IMR-90 (cell line): Measurements from ENCODE around the gene KPNA3. TPM values are rescaled to one million over a fixed set of nuclear protein-coding genes. Genes with fewer than 3 reads are reported as not detected.

Experiments
- ATAC-seq: fragments of 200-7000 bp; cut with Tn5 transposase; 2 replicates; pipeline ENCODE4 v1.9.1; 2020; ENCODE audit warnings: low read depth, mild to moderate bottlenecking, moderate library complexity
- BruUV-seq: library from RNA; stranded (reverse); fragments of 400-500 nt; replicated peaks from 2 replicates; lab custom pipeline; 2021; lab: Mats Ljungman, UMichigan
- CTCF ChIA-PET: fragments of 300-600 bp; formaldehyde crosslinking; extraction: SDS; loops from one replicate; lab custom pipeline; 2021; ENCODE audit warnings: antibody characterized with exemption; lab: Yijun Ruan, JAX
- POLR2A ChIA-PET: fragments of 300-600 bp; sonication (Branson Sonifier 250); formaldehyde crosslinking; loops from one replicate; lab custom pipeline; 2022; ENCODE audit warnings: antibody characterized with exemption; ENCODE audit not compliant: unreplicated experiment; lab: Charles Lee
- DNase-seq: peaks from one replicate; pipeline ENCODE4 v3.0.0; 2013
- H2AFZ ChIP-seq: replicated peaks from 2 replicates; pipeline ENCODE3; 2013; ENCODE audit warnings: low read length, mild to moderate bottlenecking; ENCODE audit not compliant: poor library complexity
- H2AK5ac ChIP-seq: 2 replicates; pipeline ENCODE4 v1.6.1; 2013; ENCODE audit warnings: low read depth, low read length, inconsistent platforms
- H2AK9ac ChIP-seq: replicated peaks from 2 replicates; pipeline ENCODE3; 2013; ENCODE audit warnings: mild to moderate bottlenecking, low read depth, low read length, moderate library complexity; ENCODE audit not compliant: poor library complexity
- H2BK120ac ChIP-seq: 2 replicates; pipeline ENCODE4 v1.6.1; 2013; ENCODE audit warnings: low read depth, low read length, inconsistent platforms
- H2BK15ac ChIP-seq: 3 replicates; pipeline ENCODE4 v1.6.1; 2013; ENCODE audit warnings: low read depth, low read length, inconsistent platforms
- H2BK20ac ChIP-seq: 2 replicates; pipeline ENCODE4 v1.6.1; 2013; ENCODE audit warnings: low read depth, mild to moderate bottlenecking, inconsistent platforms, low read length, moderate library complexity
- H2BK5ac ChIP-seq: 2 replicates; pipeline ENCODE4 v1.6.1; 2013; ENCODE audit warnings: mild to moderate bottlenecking, low read depth, low read length, inconsistent platforms; ENCODE audit not compliant: poor library complexity, severe bottlenecking
- H3K14ac ChIP-seq: replicated peaks from 2 replicates; pipeline ENCODE4 v1.6.1; 2013; ENCODE audit warnings: low read depth, low read length, inconsistent platforms
- H3K18ac ChIP-seq: 2 replicates; pipeline ENCODE4 v1.6.1; 2013; ENCODE audit warnings: low read depth, low read length, control low read depth
- H3K23ac ChIP-seq: 2 replicates; pipeline ENCODE4 v1.6.1; 2013; ENCODE audit warnings: low read depth, low read length, inconsistent platforms
- H3K27ac ChIP-seq: 2 replicates; pipeline ENCODE4 v1.5.1; 2013; ENCODE audit warnings: mild to moderate bottlenecking, control low read depth, low read length; ENCODE audit not compliant: insufficient read depth
- H3K27me3 ChIP-seq: 2 replicates; pipeline ENCODE4 v1.6.1; 2013; ENCODE audit warnings: low read length; ENCODE audit not compliant: control insufficient read depth, insufficient read depth
- H3K36me3 ChIP-seq: 2 replicates; pipeline ENCODE4 v1.6.1; 2013; ENCODE audit warnings: low read length, mixed read lengths; ENCODE audit not compliant: control insufficient read depth, insufficient read depth
- H3K4ac ChIP-seq: 2 replicates; pipeline ENCODE4 v1.6.1; 2013; ENCODE audit warnings: low read depth, low read length, inconsistent platforms
- H3K4me1 ChIP-seq: 2 replicates; pipeline ENCODE4 v1.6.1; 2013; ENCODE audit warnings: low read length, mixed read lengths; ENCODE audit not compliant: control insufficient read depth, insufficient read depth
- H3K4me2 ChIP-seq: 2 replicates; pipeline ENCODE4 v1.6.1; 2013; ENCODE audit warnings: low read depth, mild to moderate bottlenecking, control low read depth, low read length, moderate library complexity
- H3K4me3 ChIP-seq: 2 replicates; pipeline ENCODE4 v1.5.1; 2013; ENCODE audit warnings: low read depth, mild to moderate bottlenecking, control low read depth, low read length, moderate library complexity; ENCODE audit not compliant: insufficient read depth
- H3K56ac ChIP-seq: 2 replicates; pipeline ENCODE4 v1.6.1; 2013; ENCODE audit warnings: low read length, inconsistent platforms; ENCODE audit not compliant: insufficient read depth; ENCODE audit errors: extremely low read depth
- H3K79me1 ChIP-seq, 2 experiments: 2 replicates each; pipeline ENCODE4 v1.6.1; 2013; ENCODE audit warnings: low read length in 2 of 2, inconsistent platforms in 1 of 2, low read depth in 1 of 2
- H3K9ac ChIP-seq: 2 replicates; pipeline ENCODE4 v1.6.1; 2013; ENCODE audit warnings: low read depth, low read length, control low read depth
- H3K9me1 ChIP-seq: 2 replicates; pipeline ENCODE4 v1.6.1; 2013; ENCODE audit warnings: low read length, inconsistent platforms; ENCODE audit not compliant: insufficient read depth
- H3K9me3 ChIP-seq: 2 replicates; pipeline ENCODE4 v1.6.1; 2013; ENCODE audit warnings: low read length; ENCODE audit not compliant: control insufficient read depth, insufficient read depth
- H4K20me1 ChIP-seq: 2 replicates; pipeline ENCODE4 v1.6.1; 2013; ENCODE audit warnings: low read length, inconsistent platforms; ENCODE audit not compliant: insufficient read depth
- H4K5ac ChIP-seq: 2 replicates; pipeline ENCODE4 v1.6.1; 2013; ENCODE audit warnings: mild to moderate bottlenecking, low read depth, low read length, control low read depth
- H4K8ac ChIP-seq, 2 experiments: 2 replicates each; pipeline ENCODE4 v1.6.1; 2013; ENCODE audit warnings: low read depth in 2 of 2, low read length in 2 of 2, control low read depth in 1 of 2, inconsistent platforms in 1 of 2
- H4K91ac ChIP-seq: 2 replicates; pipeline ENCODE4 v1.6.1; 2013; ENCODE audit warnings: low read depth, low read length, inconsistent platforms; ENCODE audit not compliant: insufficient read depth
- CEBPB ChIP-seq: IDR thresholded peaks from 2 replicates; pipeline ENCODE4 v1.6.1; 2012; ENCODE audit warnings: low read depth, low read length, improper control_type of control experiment
- FOS ChIP-seq: fragments of 150-350 bp; IDR thresholded peaks from 2 replicates; pipeline ENCODE4 v1.6.1; 2016; ENCODE audit warnings: low read depth, low read length
- MAZ ChIP-seq: IDR thresholded peaks from 2 replicates; pipeline ENCODE4 v1.6.1; 2012; ENCODE audit warnings: low read depth, mild to moderate bottlenecking, low read length, improper control_type of control experiment, moderate library complexity, borderline replicate concordance
- MXI1 ChIP-seq: IDR thresholded peaks from 2 replicates; pipeline ENCODE4 v1.6.1; 2012; ENCODE audit warnings: low read depth, mild to moderate bottlenecking, low read length, moderate library complexity, borderline replicate concordance
- WGBS, 2 experiments: methylation state at CpG; one replicate each; pipeline versions ENCODE4 v1.1.5 to v1.1.7; 2013; ENCODE audit warnings: missing lambda C conversion rate in 2 of 2; ENCODE audit not compliant: insufficient read length in 1 of 2; ENCODE audit errors: extremely low coverage in 2 of 2; 5-methylcytosine and 5-hydroxymethylcytosine counted together
- dilution Hi-C: fragments of 300-500 bp; cut with HindIII; formaldehyde crosslinking; loops from one replicate; pipeline ENCODE4 v1.14.3; 2018; ENCODE audit warnings: low sequenced_read_pairs; ENCODE audit not compliant: unreplicated experiment
- in situ Hi-C: fragments of 300-500 bp; cut with MboI; formaldehyde crosslinking; loops from 3 replicates; pipeline ENCODE4 v1.14.3; 2019; ENCODE audit warnings: low sequenced_read_pairs, inconsistent platforms, mixed read lengths
- intact Hi-C: fragments of 100-400 bp; cut with micrococcal nuclease; formaldehyde crosslinking; loops from 2 replicates; pipeline ENCODE4 v1.10.0; 2022
- polyA plus RNA-seq, 3 experiments: library from polyadenylated mRNA; depleted of rRNA; stranded (reverse); fragments of >200 nt; gene quantifications; 2 replicates each; pipeline ENCODE4 v1.2.3, GENCODE V29; 2012; ENCODE audit warnings: low replicate concordance in 1 of 3
- total RNA-seq: library from RNA; depleted of rRNA; stranded (reverse); fragments of >200 nt; gene quantifications from 2 replicates; pipeline ENCODE4 v1.2.3, GENCODE V29; 2012

The KPNA3 gene
- total and polyA plus RNA-seq, 2 of the 4 experiments (the other 2 are of a cell fraction) = 25.3 to 48.6 TPM

DNA sequence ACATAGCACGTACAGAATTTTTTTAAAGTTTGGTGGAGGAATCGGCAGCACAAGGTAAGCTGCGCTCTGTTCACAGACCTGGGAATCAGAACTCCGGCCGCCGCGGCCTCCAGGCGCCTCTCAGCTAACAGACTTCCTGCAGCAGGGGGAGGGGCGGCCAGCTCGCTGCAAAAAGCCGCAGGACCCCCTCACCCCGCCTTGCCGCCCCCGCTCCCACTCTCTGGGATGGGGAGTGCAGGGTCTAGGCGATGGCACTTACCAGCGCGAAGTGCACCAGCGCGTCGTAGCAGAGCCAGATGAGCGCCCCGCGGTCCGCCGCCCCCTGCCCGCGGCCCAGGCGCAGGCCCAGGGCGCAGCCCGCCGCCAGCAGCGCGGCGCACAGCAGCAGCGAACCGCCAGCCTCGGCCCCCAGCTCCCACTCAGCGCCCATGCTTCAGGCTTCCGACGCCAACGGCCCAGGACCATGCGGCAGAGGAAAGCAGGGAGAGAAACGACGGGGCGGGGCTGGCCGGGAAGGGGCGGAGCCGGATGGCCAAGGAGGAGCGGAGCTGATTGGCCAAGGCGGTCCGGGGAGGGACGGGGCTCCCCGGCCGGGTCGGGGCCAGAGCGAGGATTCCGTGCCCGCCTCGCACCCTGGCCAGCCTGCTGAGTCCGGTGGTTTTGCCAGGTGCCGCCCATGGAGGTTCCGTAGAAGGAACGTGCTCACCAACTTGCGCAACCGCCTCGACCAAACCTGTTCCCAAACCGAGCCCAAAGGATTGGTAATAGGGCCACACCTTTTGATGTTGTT, 101.3 kb downstream of the KPNA3 start, which contains the start of gene EBPL:
EBPL (minus strand) TSS at position 492 of the 790 bp plus-strand sequence; CDS start at position 430, 62 bp downstream.
- TF ChIP-seq MXI1 (peak; percentile 95; the same call in 1 of the 2 replicates), FOS (no peak), MAZ (peak; percentile 45; the same call in 1 of the 2 replicates), CEBPB (peak; percentile 92)
- intact Hi-C loops (loop anchor here (2.0 to 10.0 kb wide), 3 partner anchors 102 to 244 kb away; partner anchors contain the start of genes KPNA3 and SPRYD7), in situ Hi-C loops (no loop called here), dilution Hi-C loops (no loop called here)
- peak within 1 kb of the TSS; percentile 95 for H3K14ac ChIP-seq
- H3K27ac ChIP-seq = peak within 1 kb of the TSS; percentile 67
- peaks cover 12% of the 10 kb centered on the region for H3K9me1 ChIP-seq
- H3K4ac ChIP-seq = peak within 1 kb of the TSS; percentile 84
- H2AK9ac ChIP-seq = peak within 1 kb of the TSS; percentile 29
- ChIA-PET POLR2A (interaction anchor here (1.0 kb wide), 1 partner anchor 12 kb away, joined by 4 read pairs; no protein-coding TSS in a partner anchor), CTCF (interaction anchor here (0.6 to 0.8 kb wide), 3 partner anchors 161 to 763 kb away, joined by 3 read pairs; no protein-coding TSS in a partner anchor)
- WGBS, 2 experiments = 1% methylated on average over 33 of the region's 67 CpGs; no CpG with 5 or more reads in 1 of the 2 experiments
- no peaks in the 10 kb centered on the region for H3K9me3 ChIP-seq
- peak within 1 kb of the TSS; percentile 87 for H4K91ac ChIP-seq
- peak within 1 kb of the TSS; percentile 74 for H3K9ac ChIP-seq
- no peaks in the 10 kb centered on the region for H3K27me3 ChIP-seq
- H2BK5ac ChIP-seq = peak within 1 kb of the TSS; percentile 78
- peak within 1 kb of the TSS; percentile 66 for H3K4me2 ChIP-seq
- H3K18ac ChIP-seq = peak within 1 kb of the TSS; percentile 22; the same call in 1 of the 2 replicates
- H3K36me3 ChIP-seq = peaks cover 13% of the 10 kb centered on the region
- peak within 1 kb of the TSS; percentile 98 for H2AFZ ChIP-seq
- peak within 1 kb of the TSS; percentile 84; the same call in 2 of the 3 replicates for H2BK15ac ChIP-seq
- H4K5ac ChIP-seq = peak within 1 kb of the TSS; percentile 31
- peak within 1 kb of the TSS; percentile 83; the same call in 1 of the 2 replicates for H3K56ac ChIP-seq
- H4K8ac ChIP-seq = peak within 1 kb of the TSS; percentile 74 to 86
- H2AK5ac ChIP-seq = peak within 1 kb of the TSS; percentile 64
- peak; percentile 99 for ATAC-seq
- peak; percentile 86 for DNase-seq
- BruUV-seq = TSS peak; percentile 22
- H3K4me1 ChIP-seq = 0 out of 2 replicates have a peak, but pooled peaks cover 1% of the 10 kb centered on the region
- peak within 1 kb of the TSS; percentile 80 for H2BK20ac ChIP-seq
- H2BK120ac ChIP-seq = peak within 1 kb of the TSS; percentile 93
- H3K79me1 ChIP-seq = peaks cover 29 to 52% of the 10 kb centered on the region in 2 experiments
- H3K23ac ChIP-seq = peak within 1 kb of the TSS; percentile 94
- H4K20me1 ChIP-seq = peaks cover 14% of the 10 kb centered on the region; the same call in 1 of the 2 replicates
- H3K4me3 ChIP-seq = peak within 1 kb of the TSS; percentile 56
